GM23338 (cell line): Measurements from ENCODE around the gene CD300A.

Experiments
- CREB1 ChIP-seq: fragments of 250-450 bp; sonication (Bioruptor Pico); IDR thresholded peaks from 2 replicates; pipeline ENCODE4 v1.5.0; 2020; ENCODE audit warnings: low read depth, mild to moderate bottlenecking, moderate library complexity
- CTCF ChIP-seq, 2 experiments: fragments of 200-600 bp in 1 of 2; sonication (generic) in 1 of 2; conservative IDR thresholded peaks; 2 replicates each; pipeline versions ENCODE4 v1.5.1 to v1.6.1; 2016 to 2017; ENCODE audit warnings: antibody characterized with exemption in 2 of 2, low read depth in 2 of 2, mild to moderate bottlenecking in 2 of 2, moderate library complexity in 1 of 2
- ETS1 ChIP-seq: IDR thresholded peaks from 2 replicates; pipeline ENCODE4 v1.6.1; 2016; ENCODE audit warnings: antibody characterized with exemption
- EZH2 ChIP-seq: fragments of 200-600 bp; sonication (generic); IDR thresholded peaks from one replicate; pipeline ENCODE4 v1.8.0; 2017; ENCODE audit warnings: antibody characterized with exemption, mild to moderate bottlenecking, low read depth; ENCODE audit not compliant: unreplicated experiment
- EZH2phosphoT487 ChIP-seq: fragments of 200-600 bp; sonication (generic); IDR thresholded peaks from one replicate; pipeline ENCODE4 v1.8.1; 2018; ENCODE audit warnings: antibody characterized with exemption; ENCODE audit not compliant: unreplicated experiment
- JUNB ChIP-seq: IDR thresholded peaks from one replicate; pipeline ENCODE4 v1.6.1; 2016; ENCODE audit warnings: antibody characterized with exemption; ENCODE audit not compliant: unreplicated experiment
- NANOG ChIP-seq: IDR thresholded peaks from 2 replicates; pipeline ENCODE4 v1.6.1; 2016; ENCODE audit warnings: antibody characterized with exemption, borderline replicate concordance
- POLR2AphosphoS5 ChIP-seq: IDR thresholded peaks from 2 replicates; pipeline ENCODE4 v1.6.1; 2016; ENCODE audit warnings: antibody characterized with exemption, low read depth
- REST ChIP-seq: IDR thresholded peaks from one replicate; pipeline ENCODE4 v1.6.1; 2018; ENCODE audit warnings: antibody characterized with exemption; ENCODE audit not compliant: unreplicated experiment
- STAT1 ChIP-seq: IDR thresholded peaks from one replicate; pipeline ENCODE4 v1.6.1; 2016; ENCODE audit warnings: antibody characterized with exemption; ENCODE audit not compliant: unreplicated experiment
- ZNF114 ChIP-seq: fragments of 250-450 bp; sonication (Bioruptor Pico); IDR thresholded peaks from 2 replicates; pipeline ENCODE4 v1.5.0; 2020; ENCODE audit warnings: mild to moderate bottlenecking, moderate library complexity
- ZNF462 ChIP-seq: fragments of 250-450 bp; sonication (Bioruptor Pico); IDR thresholded peaks from 2 replicates; pipeline ENCODE4 v1.5.0; 2020; ENCODE audit warnings: mild to moderate bottlenecking, moderate library complexity

GRCh38 chr17:74528491-74529199, 62.2 kb downstream of the CD300A start:
- TF ChIP-seq CTCF (conservative IDR thresholded peaks at IDR 0.05; ENCODE audit: low read depth in 2 of 2), result no peak
- TF ChIP-seq POLR2AphosphoS5, result no peak
- no peak for TF ChIP-seq EZH2
- no peak for TF ChIP-seq JUNB
- TF ChIP-seq CREB1 (CRISPR knock-in tag), result no peak
- no peak for TF ChIP-seq REST
- TF ChIP-seq EZH2phosphoT487, result no peak
- TF ChIP-seq ZNF114, result no peak
- no peak for TF ChIP-seq STAT1
- no peak for TF ChIP-seq ZNF462 (CRISPR knock-in tag)
- no peak for TF ChIP-seq ETS1
- TF ChIP-seq NANOG, result no peak
